GM12892 (cell line): ENCODE results near the gene PIM1.

Source experiments
- POLR2A ChIP-seq: IDR thresholded peaks from 2 replicates; pipeline ENCODE4 v1.6.1; 2011; ENCODE audit warnings: low read depth, low read length, control low read depth
- POLR2AphosphoS5 ChIP-seq: IDR thresholded peaks from 2 replicates; pipeline ENCODE4 v1.6.1; 2011; ENCODE audit warnings: low read depth, low read length, control low read depth
- TAF1 ChIP-seq: IDR thresholded peaks from 2 replicates; pipeline ENCODE4 v1.6.1; 2011; ENCODE audit warnings: low read depth, mild to moderate bottlenecking, control low read depth, low read length, borderline replicate concordance

GRCh38 chr6:37126493-37126958 lies 43.4 kb upstream of the PIM1 start:
- TF ChIP-seq POLR2AphosphoS5, result no peak
- no peak for TF ChIP-seq POLR2A
- TF ChIP-seq TAF1, result no peak
